ENCODE results near the gene FBLN7.

Gene FBLN7

DNA sequence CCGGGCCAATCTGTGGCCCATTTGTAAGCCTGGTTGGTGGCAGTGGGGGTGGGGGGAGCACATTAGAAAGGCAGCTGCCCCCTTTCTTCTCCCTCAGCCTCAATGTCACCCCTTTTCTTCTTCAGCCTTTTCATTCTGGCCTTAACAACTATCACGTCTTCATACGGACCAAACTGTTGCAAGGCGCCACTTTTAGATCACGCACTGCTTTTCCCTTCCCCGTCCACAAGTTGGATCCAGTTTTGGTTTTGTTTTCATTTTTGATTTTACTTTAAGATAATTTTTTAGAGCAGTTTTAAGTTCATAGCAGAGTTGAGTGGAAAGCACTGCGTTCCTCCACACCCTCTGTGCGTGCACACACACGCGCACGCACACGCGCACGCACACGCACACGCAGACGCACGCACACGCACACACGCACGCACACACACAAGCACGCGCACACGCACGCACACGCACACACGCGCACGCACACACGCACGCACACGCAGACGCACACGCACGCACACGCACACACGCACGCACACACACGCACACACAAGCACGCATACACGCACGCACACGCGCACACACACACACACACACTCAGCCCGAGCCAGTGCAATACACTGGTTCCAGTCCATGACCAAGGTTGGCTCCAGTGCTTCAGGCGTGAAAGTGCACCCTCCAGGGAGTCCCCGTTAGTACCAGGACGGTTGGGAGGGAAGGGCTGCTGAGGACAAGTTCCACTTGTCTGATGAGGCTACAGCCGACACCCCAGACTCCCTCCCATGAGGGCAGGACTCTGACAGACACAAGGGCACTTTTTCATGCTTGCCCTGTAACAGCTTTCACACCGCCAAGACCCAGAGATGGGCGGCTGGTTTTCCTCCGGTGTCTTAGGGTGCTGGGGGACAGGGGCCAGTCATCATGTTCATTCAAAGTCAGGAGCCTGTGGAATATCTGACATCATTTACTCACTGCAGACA, 22.4 kb downstream of the FBLN7 start:
- no peak for DNase-seq

DNA sequence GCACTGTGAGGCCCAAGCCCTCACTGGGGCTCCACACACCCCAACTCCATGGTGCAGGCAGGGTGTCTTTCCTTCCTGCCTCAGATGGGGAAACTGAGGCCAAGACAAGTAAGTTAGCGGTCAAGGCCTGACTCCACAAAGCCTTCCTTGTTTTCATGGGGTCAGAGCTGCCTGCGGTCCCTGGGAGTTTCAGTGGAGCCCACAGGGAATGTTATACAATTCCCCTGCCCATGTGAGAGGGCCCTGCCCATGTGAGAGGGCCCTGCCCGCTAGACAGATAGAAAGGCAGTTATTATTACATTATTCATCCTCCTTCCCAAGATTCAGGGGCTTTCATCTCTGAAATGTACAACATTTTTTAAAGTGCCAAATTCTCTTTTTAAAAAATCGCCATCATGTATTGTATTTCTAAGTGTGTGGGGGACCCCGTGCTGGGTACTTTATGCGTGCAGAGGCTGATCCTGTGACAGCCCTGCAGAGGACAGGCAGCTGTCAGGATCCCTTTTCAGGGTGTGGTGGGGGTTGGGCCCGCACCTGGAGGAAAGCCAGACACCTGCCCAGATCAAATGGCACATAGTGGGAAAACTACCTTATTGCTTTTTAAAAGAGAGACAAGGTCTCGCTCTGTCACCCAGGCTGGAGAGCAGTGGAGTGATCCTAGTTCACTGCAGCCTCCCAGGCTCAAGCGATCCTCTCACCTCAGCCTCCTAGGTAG, 23.4 kb downstream of the FBLN7 start:
- no peak for DNase-seq

GRCh38 chr2:112162341-112162740, 24.2 kb downstream of the FBLN7 start:
- no peak for DNase-seq

- no peak for DNase-seq
These were observed 24.8 kb downstream of the FBLN7 start for GRCh38 chr2:112162956-112163355.

DNA sequence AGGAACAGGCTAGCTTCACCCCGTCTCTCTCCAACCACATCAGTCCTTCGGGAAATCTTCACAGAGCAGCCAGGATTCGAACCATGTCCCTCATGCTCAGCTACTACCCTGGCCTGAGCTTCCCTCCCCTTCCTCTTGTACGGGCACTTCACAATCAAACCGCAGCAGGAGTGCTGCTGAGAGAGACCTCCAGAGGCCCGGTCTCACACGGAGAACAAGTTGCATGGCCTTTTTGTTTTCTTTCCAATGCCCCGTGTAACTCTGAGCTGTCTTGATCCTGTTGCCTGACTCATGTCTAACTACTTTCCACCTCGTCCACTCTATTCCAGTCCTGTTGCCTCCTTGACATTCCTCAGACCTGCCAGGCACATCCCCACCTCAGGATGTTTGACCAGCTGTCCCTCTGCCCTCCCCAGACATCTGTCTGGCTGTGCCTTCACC, 25.4 kb downstream of the FBLN7 start:
- DNase-seq, result no peak

DNA sequence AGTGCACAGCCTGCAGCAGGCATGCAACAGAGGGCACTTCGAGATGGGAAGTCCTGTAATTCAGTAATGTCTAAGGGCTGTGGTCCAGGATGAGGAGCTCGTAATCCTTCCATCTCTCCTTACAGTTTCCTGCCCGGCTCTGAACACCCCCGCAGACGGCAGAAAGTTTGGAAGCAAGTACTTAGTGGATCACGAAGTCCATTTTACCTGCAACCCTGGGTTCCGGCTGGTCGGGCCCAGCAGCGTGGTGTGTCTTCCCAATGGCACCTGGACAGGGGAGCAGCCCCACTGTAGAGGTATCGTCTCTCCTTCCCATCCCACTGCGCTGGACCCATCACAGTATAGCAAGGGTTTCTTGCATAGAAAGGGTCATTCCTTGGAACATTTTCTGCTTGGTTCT, 26.7 kb downstream of the FBLN7 start:
- DNase-seq, result no peak

DNA sequence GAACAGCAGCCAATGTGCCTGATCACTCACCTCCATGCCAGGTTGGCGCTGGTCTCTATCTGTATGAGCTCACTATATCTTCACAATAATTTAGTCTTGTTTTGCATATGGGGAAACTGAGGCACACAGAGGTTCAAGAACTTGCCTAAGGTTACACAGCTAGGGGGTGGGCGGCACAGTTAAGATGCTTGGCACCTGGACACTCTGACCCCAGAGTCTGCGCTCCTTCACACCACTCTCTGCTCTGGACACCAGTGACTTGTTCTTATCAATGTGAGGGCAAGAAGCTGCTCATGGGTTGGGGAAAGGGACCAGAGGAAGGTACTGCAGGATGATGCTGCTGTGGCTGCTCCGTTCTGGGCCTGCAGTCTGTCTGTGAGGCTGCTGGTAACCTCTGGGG, 27.1 kb downstream of the FBLN7 start:
- no peak for DNase-seq

DNA sequence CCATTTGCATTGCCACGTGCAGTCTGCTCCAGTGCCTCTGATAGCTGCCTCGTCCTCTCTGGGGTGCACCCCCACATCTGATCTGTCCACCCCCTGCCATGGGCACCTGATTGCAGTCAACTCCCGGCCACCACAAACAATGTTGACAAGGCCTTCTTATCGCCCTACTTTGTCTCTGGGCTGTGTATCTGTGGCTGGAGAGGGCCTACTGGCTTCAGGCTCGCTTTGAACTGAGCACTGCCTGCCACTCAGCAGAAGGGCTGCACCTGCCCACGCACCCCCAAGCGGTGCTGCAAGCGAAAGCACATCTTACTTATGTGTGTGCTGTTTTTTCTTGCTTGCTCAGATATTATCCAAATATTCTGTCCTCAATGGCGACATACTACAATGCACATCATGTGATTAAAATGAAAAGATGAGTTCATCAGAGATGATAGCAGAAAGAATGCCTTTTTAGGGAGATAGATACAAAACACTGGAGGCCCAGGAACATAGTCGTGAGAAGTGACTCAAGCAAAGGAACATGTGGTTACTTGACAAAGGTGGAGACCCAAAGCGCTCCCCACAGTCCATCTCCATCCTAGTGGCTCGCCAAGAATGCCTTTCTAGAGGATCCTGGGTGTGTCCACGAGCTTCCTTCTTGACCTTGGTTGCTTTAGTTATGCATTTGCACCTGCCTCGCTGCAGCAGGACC, 28.8 kb downstream of the FBLN7 start:
- no peak for DNase-seq

GRCh38 chr2:112168422-112169124, 30.4 kb downstream of the FBLN7 start:
- no peak for DNase-seq

- no peak for DNase-seq
These were observed 32.3 kb downstream of the FBLN7 start for GRCh38 chr2:112170495-112170894.

- DNase-seq, result no peak
These were observed 35.6 kb downstream of the FBLN7 start for GRCh38 chr2:112173646-112174319.

DNA sequence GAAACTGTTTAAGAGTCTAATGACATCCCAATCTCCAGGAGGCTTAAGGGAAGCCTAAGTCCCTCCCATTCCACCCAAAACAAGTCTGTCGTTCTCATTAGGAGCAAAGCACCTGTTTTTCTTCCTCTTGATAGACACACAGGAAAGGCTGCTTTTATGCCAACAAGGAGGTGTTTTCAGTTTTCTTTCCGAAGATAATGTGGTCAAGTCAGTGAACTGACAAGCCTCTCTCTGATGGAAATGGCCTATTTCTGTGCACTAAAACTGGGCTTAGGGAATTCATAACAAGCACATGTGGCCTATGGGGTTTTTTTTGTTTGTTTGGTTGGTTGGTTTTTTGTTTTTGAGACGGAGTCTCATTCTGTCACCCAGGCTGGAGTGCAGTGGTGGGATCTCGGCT, 36.2 kb downstream of the FBLN7 start:
- DNase-seq, result no peak

- DNase-seq, result no peak
These were observed 37.1 kb downstream of the FBLN7 start for GRCh38 chr2:112175333-112175732.

DNA sequence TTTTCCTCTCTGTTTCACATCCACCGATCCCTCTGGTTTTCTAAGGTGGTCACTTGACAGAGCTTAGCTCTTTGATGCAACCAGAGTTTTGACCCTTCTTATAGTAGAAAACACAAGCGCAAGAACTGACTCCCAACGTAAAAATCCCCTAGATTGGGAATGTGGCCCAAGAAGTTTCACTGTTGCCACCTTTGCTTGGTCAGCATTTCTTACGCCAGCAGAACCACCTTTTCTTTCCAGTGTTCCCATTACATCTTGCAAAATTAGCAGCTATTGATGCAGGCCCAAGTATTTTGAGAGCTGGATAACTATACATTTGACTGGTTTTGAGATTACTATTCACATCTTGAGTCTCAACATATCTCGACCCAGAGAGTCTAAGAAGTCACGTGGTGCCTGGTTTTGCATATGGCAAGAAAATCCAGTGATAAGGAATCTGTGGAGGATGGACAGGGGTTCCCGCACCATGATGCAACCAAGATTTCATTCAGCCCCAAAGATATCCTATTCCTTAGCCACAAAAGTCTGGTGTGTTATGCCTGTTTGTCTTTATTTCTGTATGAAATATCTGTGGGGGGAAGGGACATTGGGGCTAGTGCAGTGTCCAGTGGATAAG, 37.9 kb downstream of the FBLN7 start:
- DNase-seq, result no peak

GRCh38 chr2:112181571-112182290, 43.5 kb downstream of the FBLN7 start:
- DNase-seq, result peak; percentile 74

- DNase-seq, result peak; percentile 65
These were observed 44.4 kb downstream of the FBLN7 start for GRCh38 chr2:112182581-112183034.

GRCh38 chr2:112183327-112184025, 45.3 kb downstream of the FBLN7 start:
- DNase-seq, result no peak

DNA sequence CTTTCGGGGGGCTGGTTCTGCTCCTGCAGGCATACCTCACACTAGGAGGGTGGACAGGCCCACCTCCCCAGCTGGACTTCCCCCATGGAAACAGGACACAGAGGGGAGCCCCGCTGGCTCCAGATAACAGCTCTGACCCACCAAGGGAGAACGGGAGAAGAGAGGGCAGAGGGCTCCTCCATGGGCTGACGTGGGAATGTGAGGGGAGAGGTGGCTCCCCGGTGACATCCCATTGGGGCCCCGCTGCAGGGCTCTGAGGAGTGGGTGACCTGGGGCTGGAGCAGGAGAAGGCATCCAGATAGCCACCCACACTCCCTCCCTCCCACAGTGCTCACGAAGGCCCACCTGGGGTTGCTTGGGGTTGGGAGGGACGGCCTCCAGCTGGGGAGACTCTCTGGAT, 45.9 kb downstream of the FBLN7 start:
- no peak for DNase-seq

DNA sequence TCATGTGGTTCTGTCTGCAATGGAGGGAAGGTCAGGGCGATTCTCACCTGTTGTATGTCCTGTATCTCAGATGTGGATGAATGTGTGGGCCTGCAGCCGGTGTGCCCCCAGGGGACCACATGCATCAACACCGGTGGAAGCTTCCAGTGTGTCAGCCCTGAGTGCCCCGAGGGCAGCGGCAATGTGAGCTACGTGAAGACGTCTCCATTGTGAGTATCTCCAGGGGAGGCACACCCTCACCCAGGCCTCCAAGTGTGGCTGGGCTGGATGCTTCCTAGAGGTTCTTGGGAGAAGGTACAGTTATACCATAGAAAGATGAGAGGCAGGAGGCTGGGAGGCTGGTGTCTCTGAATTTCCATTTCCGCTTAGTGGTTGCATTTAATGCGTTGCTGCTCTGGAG, 46.9 kb downstream of the FBLN7 start:
- DNase-seq, result no peak

DNA sequence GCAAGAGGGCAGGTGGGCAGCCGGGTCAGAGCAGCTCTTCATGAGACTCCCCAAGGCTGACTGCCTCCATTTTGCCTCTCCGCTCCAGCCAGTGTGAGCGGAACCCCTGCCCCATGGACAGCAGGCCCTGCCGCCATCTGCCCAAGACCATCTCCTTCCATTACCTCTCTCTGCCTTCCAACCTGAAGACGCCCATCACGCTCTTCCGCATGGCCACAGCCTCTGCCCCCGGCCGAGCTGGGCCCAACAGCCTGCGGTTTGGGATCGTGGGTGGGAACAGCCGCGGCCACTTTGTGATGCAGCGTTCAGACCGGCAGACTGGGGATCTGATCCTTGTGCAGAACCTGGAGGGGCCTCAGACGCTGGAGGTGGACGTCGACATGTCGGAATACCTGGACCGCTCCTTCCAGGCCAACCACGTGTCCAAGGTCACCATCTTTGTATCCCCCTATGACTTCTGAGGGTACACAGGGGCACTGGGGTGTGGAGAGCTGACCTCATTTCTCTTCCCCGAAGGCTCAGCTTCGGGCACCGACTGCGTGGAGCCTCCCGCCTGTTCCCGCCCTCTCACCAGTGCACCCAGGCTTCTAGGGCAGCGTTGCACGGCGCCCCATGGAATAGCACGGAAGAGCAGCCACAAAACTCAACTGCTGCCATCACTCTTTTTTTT, 49.0 kb downstream of the FBLN7 start:
- DNase-seq, result no peak
